DOHH2 (cell line): ENCODE results near the gene FAM151A.

Source experiments
- H3F3A ChIP-seq: fragments of 200-600 bp; sonication (generic), shearing (Covaris generic); 2 replicates; pipeline ENCODE4 v1.6.0; 2016; ENCODE audit warnings: antibody characterized with exemption, mild to moderate bottlenecking; ENCODE audit not compliant: control insufficient read depth, insufficient read depth
- H3K27ac ChIP-seq: fragments of 200-600 bp; sonication (generic); 2 replicates; pipeline ENCODE4 v1.5.1; 2014; ENCODE audit warnings: low read depth, mild to moderate bottlenecking, low read length, moderate library complexity
- H3K27me3 ChIP-seq: fragments of 200-600 bp; sonication (generic); 2 replicates; pipeline ENCODE4 v1.6.1; 2014; ENCODE audit warnings: mild to moderate bottlenecking, low read length, mixed read lengths; ENCODE audit not compliant: control insufficient read depth
- H3K36me3 ChIP-seq: fragments of 200-600 bp; sonication (generic); 2 replicates; pipeline ENCODE4 v1.6.1; 2014; ENCODE audit warnings: mild to moderate bottlenecking, low read length, moderate library complexity, mixed read lengths; ENCODE audit not compliant: control insufficient read depth
- H3K4me1 ChIP-seq: fragments of 200-600 bp; sonication (generic); 2 replicates; pipeline ENCODE4 v1.6.1; 2014; ENCODE audit warnings: mild to moderate bottlenecking, low read length, mixed read lengths; ENCODE audit not compliant: control insufficient read depth
- H3K4me2 ChIP-seq: fragments of 200-600 bp; sonication (generic); 2 replicates; pipeline ENCODE4 v1.6.0; 2014; ENCODE audit warnings: mild to moderate bottlenecking, low read length, moderate library complexity
- H3K4me3 ChIP-seq: fragments of 200-600 bp; sonication (generic); 2 replicates; pipeline ENCODE4 v1.5.1; 2014; ENCODE audit warnings: mild to moderate bottlenecking, low read length, mixed read lengths
- H3K79me2 ChIP-seq: fragments of 200-600 bp; sonication (generic); 2 replicates; pipeline ENCODE4 v1.6.1; 2014; ENCODE audit warnings: mild to moderate bottlenecking, low read length, mixed read lengths; ENCODE audit not compliant: control insufficient read depth
- H3K9me2 ChIP-seq: fragments of 200-600 bp; sonication (generic); replicated peaks from 2 replicates; pipeline ENCODE4 v1.6.1; 2014; ENCODE audit warnings: mild to moderate bottlenecking, low read length, mixed read lengths; ENCODE audit not compliant: control insufficient read depth
- H3K9me3 ChIP-seq: fragments of 200-600 bp; sonication (generic); 2 replicates; pipeline ENCODE4 v1.6.1; 2014; ENCODE audit warnings: antibody characterized with exemption, low read length, mixed read lengths; ENCODE audit not compliant: control insufficient read depth, insufficient read depth
- H4K20me1 ChIP-seq: fragments of 200-600 bp; sonication (generic); 2 replicates; pipeline ENCODE4 v1.6.0; 2014; ENCODE audit warnings: low read depth, mild to moderate bottlenecking, antibody characterized with exemption, low read length, moderate library complexity; ENCODE audit not compliant: control insufficient read depth, insufficient read depth
- EZH2phosphoT487 ChIP-seq: fragments of 200-600 bp; sonication (generic); IDR thresholded peaks from 2 replicates; pipeline ENCODE4 v1.6.1; 2017; ENCODE audit warnings: borderline replicate concordance, mild to moderate bottlenecking, antibody characterized with exemption, low read length, moderate library complexity, mixed read lengths
- TF ChIP-seq, protein P1 (sequence below): fragments of 200-600 bp; sonication (generic); IDR thresholded peaks from one replicate; pipeline ENCODE4 v1.5.1; 2014; ENCODE audit warnings: antibody characterized with exemption, mild to moderate bottlenecking, low read depth, low read length; ENCODE audit not compliant: poor library complexity, severe bottlenecking

The FAM151A gene

DNA sequence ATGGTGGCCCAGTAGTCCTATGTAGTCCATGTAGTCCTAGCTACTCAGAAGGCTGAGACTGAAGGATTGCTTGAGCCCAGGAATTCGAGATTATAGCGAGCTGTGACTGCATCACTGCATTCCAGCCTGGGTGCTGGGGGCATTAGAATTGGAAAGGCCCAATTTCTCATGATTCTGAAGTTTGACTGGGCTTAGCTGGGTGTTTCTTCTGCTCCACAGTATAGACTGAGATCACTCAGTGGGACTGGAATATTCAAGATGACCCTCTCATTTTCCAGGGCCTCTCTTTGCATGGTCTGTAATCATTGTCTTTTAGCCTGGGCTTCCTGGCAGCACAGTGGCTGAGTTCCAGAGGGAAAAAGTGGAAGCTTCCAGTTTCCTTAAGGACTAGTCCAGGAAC is 44.5 kb upstream of the FAM151A start:
- H3K4me1 ChIP-seq: no peaks in the 10 kb centered on the region
- no peaks in the 10 kb centered on the region; the same call in 1 of the 2 replicates for H3K27me3 ChIP-seq
- no peak overlapping the region for H3K27ac ChIP-seq
- TF ChIP-seq, protein P1, sequence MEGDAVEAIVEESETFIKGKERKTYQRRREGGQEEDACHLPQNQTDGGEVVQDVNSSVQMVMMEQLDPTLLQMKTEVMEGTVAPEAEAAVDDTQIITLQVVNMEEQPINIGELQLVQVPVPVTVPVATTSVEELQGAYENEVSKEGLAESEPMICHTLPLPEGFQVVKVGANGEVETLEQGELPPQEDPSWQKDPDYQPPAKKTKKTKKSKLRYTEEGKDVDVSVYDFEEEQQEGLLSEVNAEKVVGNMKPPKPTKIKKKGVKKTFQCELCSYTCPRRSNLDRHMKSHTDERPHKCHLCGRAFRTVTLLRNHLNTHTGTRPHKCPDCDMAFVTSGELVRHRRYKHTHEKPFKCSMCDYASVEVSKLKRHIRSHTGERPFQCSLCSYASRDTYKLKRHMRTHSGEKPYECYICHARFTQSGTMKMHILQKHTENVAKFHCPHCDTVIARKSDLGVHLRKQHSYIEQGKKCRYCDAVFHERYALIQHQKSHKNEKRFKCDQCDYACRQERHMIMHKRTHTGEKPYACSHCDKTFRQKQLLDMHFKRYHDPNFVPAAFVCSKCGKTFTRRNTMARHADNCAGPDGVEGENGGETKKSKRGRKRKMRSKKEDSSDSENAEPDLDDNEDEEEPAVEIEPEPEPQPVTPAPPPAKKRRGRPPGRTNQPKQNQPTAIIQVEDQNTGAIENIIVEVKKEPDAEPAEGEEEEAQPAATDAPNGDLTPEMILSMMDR: no peak
- no peak for TF ChIP-seq EZH2phosphoT487
- H4K20me1 ChIP-seq: no peaks in the 10 kb centered on the region
- H3K79me2 ChIP-seq: no peaks in the 10 kb centered on the region
- no peaks in the 10 kb centered on the region for H3F3A ChIP-seq
- no peaks in the 10 kb centered on the region for H3K36me3 ChIP-seq
- no peak overlapping the region for H3K4me2 ChIP-seq
- no peaks in the 10 kb centered on the region for H3K9me3 ChIP-seq
- no peak overlapping the region for H3K4me3 ChIP-seq
- H3K9me2 ChIP-seq: no peaks in the 10 kb centered on the region

DNA sequence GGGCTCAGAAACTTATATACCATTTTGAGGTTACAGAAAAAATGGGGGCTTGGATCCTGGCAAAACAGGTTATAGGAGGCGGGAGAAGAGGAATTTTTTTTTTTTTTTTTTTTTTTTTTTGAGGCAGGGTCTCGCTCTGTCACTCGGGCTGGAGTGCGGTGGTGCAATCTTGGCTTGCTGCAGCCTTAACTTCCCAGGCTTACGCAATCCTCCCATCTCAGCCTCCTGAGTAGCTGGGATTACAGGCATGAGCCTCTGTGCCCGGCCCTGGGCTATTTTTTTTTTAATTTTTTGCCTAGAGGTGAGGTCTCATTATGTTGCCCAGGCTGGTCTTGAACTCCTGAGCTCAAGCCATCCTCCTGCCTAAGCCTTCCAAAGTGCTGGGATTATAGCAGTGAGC is 43.0 kb upstream of the FAM151A start:
- no peaks in the 10 kb centered on the region for H3K79me2 ChIP-seq
- TF ChIP-seq, protein P1: no peak
- TF ChIP-seq EZH2phosphoT487: no peak
- no peak overlapping the region for H3K4me3 ChIP-seq
- H3K4me1 ChIP-seq: no peaks in the 10 kb centered on the region
- no peaks in the 10 kb centered on the region for H3K9me2 ChIP-seq
- H3K9me3 ChIP-seq: no peaks in the 10 kb centered on the region
- no peak overlapping the region for H3K27ac ChIP-seq
- no peak overlapping the region for H3K4me2 ChIP-seq
- no peaks in the 10 kb centered on the region; the same call in none of the 2 replicates for H3K27me3 ChIP-seq
- no peaks in the 10 kb centered on the region for H3K36me3 ChIP-seq
- no peaks in the 10 kb centered on the region for H4K20me1 ChIP-seq
- H3F3A ChIP-seq: no peaks in the 10 kb centered on the region

DNA sequence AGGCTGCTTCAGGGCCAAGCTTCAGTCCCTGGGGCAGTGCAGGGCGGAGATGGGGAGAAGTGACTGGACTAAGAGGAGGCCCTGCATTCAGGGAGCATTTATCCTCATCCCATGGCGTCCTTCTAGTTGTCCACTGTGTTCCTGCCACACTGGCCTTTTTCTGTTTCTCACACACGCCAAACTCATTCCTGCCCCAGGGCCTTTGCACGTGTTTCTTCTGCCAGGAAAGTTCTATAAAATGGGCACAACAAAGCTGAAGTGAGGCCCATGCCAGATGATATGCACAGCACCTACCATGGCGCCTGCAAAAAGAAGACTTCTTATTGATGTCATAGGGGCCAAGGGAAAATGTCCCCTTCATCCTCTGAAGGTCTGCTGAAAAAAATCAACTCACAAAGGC is 42.5 kb upstream of the FAM151A start:
- no peaks in the 10 kb centered on the region for H3K9me3 ChIP-seq
- H3K36me3 ChIP-seq: no peaks in the 10 kb centered on the region

More for the DNA sequence above, 42.5 kb upstream of the FAM151A start:
- TF ChIP-seq, protein P1: no peak
- TF ChIP-seq EZH2phosphoT487: no peak
- no peak overlapping the region for H3K4me3 ChIP-seq
- H3K79me2 ChIP-seq: no peaks in the 10 kb centered on the region
- H3K27ac ChIP-seq: no peak overlapping the region
- no peaks in the 10 kb centered on the region for H3F3A ChIP-seq
- H3K9me2 ChIP-seq: no peaks in the 10 kb centered on the region
- no peaks in the 10 kb centered on the region for H4K20me1 ChIP-seq
- H3K4me2 ChIP-seq: no peak overlapping the region
- no peaks in the 10 kb centered on the region for H3K4me1 ChIP-seq
- H3K27me3 ChIP-seq: no peaks in the 10 kb centered on the region; the same call in none of the 2 replicates
